Left ventricle myocardium inferior (tissue), 1 donor: ENCODE measurements around the gene TEDC2. TPM values are rescaled to one million over a fixed set of nuclear protein-coding genes. Genes with fewer than 3 reads are reported as not detected.

Source experiments
- DNase-seq: peaks from one replicate; pipeline ENCODE4 v3.0.0-alpha.2; 2020
- H3K27ac ChIP-seq: fragments of 200-600 bp; replicated peaks from 2 replicates; pipeline ENCODE4 v1.8.0; 2021
- H3K27me3 ChIP-seq: fragments of 200-600 bp; 2 replicates; pipeline ENCODE4 v1.8.0; 2021; ENCODE audit warnings: low read depth
- H3K36me3 ChIP-seq: fragments of 200-600 bp; 2 replicates; pipeline ENCODE4 v1.8.0; 2021
- H3K4me1 ChIP-seq: fragments of 200-600 bp; 2 replicates; pipeline ENCODE4 v1.8.0; 2021
- H3K4me3 ChIP-seq: fragments of 200-600 bp; 2 replicates; pipeline ENCODE4 v1.8.0; 2021; ENCODE audit warnings: mild to moderate bottlenecking, moderate library complexity
- H3K9me3 ChIP-seq: fragments of 200-600 bp; replicated peaks from 2 replicates; pipeline ENCODE4 v1.8.0; 2021
- CTCF ChIP-seq: fragments of 200-600 bp; IDR thresholded peaks from 2 replicates; pipeline ENCODE4 v1.8.0; 2021; ENCODE audit warnings: antibody characterized with exemption, mild to moderate bottlenecking, borderline replicate concordance
- intact Hi-C: fragments of 100-400 bp; cut with micrococcal nuclease; formaldehyde crosslinking; loops from one replicate; pipeline ENCODE4 v1.11.0; 2022
- total RNA-seq: library from RNA; stranded (reverse); fragmentation: NEBNext Ultra II Directional; extraction: Animal tissue kit (Norgen Biotek cat#: 25700); gene quantifications from one replicate; pipeline ENCODE4 v1.2.1, GENCODE V29; 2021
- donor health status: DM: no; HTN: yes; CAD: no; lungs with severe emphysema.

The TEDC2 gene
- total RNA-seq, 1 donor from 2014 or later, result 1.3 TPM

- intact Hi-C loops, result no loop called here
- peaks cover 72% of the 10 kb centered on the region for H3K4me1 ChIP-seq
- peaks cover 7% of the 10 kb centered on the region for H3K36me3 ChIP-seq
- no peak overlapping the region for H3K27ac ChIP-seq
- H3K9me3 ChIP-seq, result no peaks in the 10 kb centered on the region
- DNase-seq, result no peak
- no peak overlapping the region for H3K4me3 ChIP-seq
- no peak for TF ChIP-seq CTCF
- no peaks in the 10 kb centered on the region for H3K27me3 ChIP-seq
Observed at GRCh38 chr16:2500430-2500917, 40.6 kb downstream of the TEDC2 start.

GRCh38 chr16:2500918-2501750 lies 41.2 kb downstream of the TEDC2 start:
- H3K4me1 ChIP-seq, result peaks cover 77% of the 10 kb centered on the region
- TF ChIP-seq CTCF, result peak; percentile 99
- intact Hi-C loops, result no loop called here

GRCh38 chr16:2501946-2502895 lies 42.3 kb downstream of the TEDC2 start:
- no peak for TF ChIP-seq CTCF
- Histone ChIP-seq H3K4me1 (peaks cover 70% of the 10 kb centered on the region), H3K27me3 (no peaks in the 10 kb centered on the region), H3K9me3 (no peaks in the 10 kb centered on the region), H3K4me3 (peak overlapping the region; percentile 51), H3K36me3 (no peaks in the 10 kb centered on the region), H3K27ac (peak overlapping the region; percentile 65)
- intact Hi-C loops, result no loop called here
- no peak for DNase-seq

More at GRCh38 chr16:2500918-2501750, 41.2 kb downstream of the TEDC2 start:
- Histone ChIP-seq H3K9me3 (no peaks in the 10 kb centered on the region), H3K27me3 (no peaks in the 10 kb centered on the region), H3K4me3 (peak overlapping the region; percentile 51), H3K27ac (peak overlapping the region; percentile 65), H3K36me3 (peaks cover 5% of the 10 kb centered on the region)
- DNase-seq, result peak; percentile 87

GRCh38 chr16:2505695-2506094 lies 45.8 kb downstream of the TEDC2 start:
- H3K27me3 ChIP-seq, result no peaks in the 10 kb centered on the region
- no peak for DNase-seq
- H3K36me3 ChIP-seq, result no peaks in the 10 kb centered on the region
- peaks cover 42% of the 10 kb centered on the region for H3K4me1 ChIP-seq
- peak overlapping the region; percentile 46 for H3K27ac ChIP-seq
- intact Hi-C loops, result no loop called here
- TF ChIP-seq CTCF, result no peak
- no peaks in the 10 kb centered on the region for H3K9me3 ChIP-seq
- no peak overlapping the region for H3K4me3 ChIP-seq

- Histone ChIP-seq H3K4me3 (no peak overlapping the region), H3K27ac (peak overlapping the region; percentile 58), H3K36me3 (no peaks in the 10 kb centered on the region), H3K9me3 (no peaks in the 10 kb centered on the region), H3K27me3 (no peaks in the 10 kb centered on the region), H3K4me1 (peaks cover 37% of the 10 kb centered on the region)
- peak; percentile 53 for DNase-seq
- intact Hi-C loops, result no loop called here
- no peak for TF ChIP-seq CTCF
Observed at GRCh38 chr16:2507052-2507659, 47.2 kb downstream of the TEDC2 start.
